Activated T-cell treated with anti-CD3 and anti-CD28 coated beads, Interleukin-2, amount 50 U/mL, for 48 hours (primary cell): Measurements from ENCODE around the gene GCA.

Source experiments
- DNase-seq, 2 experiments: peaks; one replicate each; pipeline ENCODE4 v3.0.0-alpha.2; 2020

The GCA gene

DNA sequence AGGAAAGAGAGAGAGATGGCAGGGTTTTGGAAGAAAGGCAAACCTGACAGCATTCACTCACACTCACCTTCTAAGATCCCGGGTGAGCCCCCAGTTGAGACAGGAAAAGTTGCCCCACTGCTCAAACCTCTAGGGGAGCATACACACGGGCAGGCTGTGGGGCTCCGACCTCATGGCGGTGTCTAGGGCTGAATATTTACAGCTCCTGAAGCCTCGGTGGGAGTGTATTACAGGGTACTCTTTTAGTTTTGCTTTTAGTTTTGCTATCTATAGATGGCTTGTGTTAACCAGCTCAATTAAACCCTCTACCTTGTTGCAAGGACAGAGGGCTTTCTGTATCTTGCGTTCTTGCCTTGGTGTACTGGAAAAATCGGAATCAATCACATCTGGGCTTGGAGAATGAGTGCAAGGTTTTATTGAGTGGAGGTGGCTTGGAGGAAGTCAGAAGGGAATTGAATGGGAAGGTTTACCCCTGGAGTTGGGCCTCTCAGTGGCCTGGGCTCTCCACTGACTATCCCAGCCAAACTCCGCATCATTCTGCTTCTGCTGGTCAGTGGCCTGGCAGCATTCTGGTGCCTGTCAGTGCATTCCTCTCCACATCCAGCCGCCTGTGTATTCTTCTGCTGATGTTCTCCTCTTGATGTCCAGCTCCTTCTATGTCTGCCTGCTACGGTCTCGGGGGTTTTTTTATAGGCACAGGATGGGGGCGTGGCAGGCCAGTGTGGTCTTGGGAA is 15.3 kb upstream of the GCA start:
- no peak for DNase-seq

DNA sequence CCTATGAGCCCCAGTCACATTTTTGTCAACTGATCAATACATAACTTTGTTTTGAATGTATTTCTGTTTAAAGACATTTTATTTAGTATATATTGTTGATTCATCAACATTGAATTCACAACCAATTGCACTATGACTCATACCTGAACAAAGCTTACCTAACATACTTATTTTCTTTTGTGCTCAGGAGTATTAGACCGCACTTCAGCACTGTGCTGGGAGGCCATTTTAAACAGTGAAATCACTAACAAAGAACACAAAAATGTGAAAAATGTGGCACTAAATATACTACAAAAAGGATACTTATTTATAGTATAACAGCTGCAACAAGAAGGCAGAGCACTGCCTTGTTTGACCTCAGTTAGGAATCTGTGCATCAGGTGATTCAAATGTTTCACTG is 13.1 kb upstream of the GCA start:
- no peak for DNase-seq

DNA sequence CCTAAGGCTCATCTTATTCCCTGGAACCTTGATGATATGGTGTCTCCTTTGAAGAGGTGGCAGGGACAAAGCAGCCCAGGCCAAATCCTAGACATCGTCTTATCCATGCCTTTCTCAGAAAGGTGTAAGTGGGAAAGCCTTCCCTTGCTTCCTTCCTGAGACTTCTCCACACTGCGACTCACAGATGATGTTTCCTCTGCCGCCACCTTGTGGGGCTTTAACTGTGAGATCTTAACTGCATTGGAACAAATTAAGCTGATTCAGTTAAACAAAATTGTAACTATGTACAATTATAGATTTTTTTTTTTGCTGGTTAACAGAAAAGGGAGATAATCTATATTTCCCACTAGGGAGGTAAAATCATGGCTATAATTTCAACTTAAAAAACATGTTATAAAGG is 10.0 kb upstream of the GCA start:
- peak in 1 of 2 experiments; percentile 25 for DNase-seq

DNA sequence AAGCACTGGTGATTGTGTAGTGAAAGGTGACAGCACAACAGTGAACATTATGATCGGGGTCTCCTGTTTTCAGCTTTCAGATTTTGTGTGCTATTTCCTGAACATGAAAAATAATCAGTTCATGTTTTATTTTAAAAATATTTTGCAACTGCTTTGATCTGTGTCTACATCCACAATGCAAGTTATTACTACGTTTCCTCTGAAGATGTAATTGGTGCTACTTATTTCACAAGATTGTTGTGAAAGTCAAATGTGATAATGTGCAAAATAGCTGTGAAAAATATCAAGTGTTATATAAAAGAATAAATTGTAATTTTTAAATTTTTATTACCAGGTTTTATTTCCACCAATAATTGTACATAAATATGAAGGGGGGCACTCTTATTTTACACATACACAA is 6.1 kb upstream of the GCA start:
- DNase-seq, result no peak

DNA sequence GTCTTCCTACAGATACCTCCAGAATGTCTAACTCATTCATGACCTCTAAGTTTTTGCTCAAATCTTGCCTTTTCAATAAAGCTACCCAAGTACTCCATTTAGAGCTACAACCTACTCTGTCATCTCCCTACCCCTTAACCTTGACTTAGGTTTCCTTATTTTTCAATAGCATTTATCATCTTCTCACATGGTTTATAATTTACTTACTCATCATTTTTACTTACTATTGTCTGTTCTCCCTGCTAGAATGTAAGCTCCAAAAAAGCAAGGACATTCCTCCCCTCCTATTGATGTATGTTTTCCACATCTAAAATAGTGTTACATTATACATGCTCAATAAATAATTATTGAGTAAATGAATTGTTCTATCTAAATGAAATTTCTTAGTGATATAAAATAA is 3.1 kb upstream of the GCA start:
- DNase-seq, result no peak

DNA sequence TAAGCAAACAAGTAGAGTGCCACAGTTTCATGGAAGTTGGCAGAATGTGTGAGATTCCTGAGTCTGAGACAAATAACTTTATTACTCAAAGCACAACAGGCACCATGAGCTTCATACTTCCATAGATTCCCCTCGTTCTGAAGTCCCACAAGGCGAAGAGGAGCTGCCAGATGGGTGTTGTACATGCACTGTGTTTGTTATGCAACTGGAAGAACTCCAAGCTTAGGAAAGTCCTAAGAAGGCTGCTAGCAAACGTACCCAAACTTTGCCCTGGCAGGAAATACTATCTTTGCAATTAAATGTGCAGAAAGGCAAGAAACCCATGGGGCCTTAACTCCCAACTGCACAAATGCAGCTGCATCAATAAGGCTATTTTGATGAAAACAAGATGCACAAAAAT is 1.6 kb upstream of the GCA start:
- no peak for DNase-seq

DNA sequence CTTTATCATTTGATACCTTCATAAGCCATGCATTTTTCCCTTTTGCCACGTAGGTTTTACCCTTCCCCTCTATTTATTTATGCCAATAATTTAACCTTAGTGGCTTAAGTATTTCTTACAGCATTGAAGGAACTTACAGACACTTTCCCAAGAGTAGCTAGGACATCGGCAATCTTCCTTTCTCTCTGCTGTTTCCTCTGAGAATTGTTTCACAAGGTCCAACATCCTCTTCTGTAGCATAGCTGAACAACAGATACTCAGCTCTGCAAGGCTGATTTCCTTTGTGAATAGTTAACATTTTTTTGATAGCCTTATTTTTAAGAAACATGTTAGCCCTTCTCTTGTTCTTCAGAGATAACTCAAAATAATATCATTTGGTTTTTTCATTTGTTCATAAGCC is 1.1 kb upstream of the GCA start:
- DNase-seq, result no peak

DNA sequence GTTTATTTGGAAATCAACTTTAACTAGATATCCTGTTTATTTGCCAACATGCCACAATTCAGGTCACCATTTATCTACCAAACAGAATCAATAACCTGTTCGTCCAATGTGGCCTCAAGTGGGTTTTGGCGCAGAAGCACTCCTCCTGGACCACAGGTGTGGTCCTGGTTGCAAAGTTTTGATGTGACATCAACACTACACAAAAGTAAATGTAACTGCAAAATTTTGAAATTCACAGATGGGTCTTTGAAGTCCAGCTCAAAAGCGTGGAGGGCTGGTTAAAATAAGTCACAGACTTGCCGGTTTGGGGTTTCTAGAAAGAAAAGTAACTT is 474 bp upstream of the GCA start:
- no peak for DNase-seq

DNA sequence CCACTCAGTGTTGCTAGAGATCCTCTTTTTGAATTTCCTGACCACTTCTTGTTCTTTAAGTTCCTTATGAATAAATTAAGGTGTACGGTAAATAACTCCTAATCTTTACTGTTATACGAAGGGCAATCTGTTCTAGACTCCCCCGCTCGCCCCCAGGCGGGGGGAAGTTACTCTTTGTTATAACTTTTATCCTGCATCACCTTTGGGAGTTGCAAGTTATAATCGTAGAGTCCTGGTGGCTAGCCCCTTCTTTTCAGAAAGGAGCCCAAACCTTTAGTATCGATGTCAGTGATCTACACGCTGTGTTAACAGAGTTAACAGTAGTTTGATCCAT is 652 bp downstream of the GCA start:
- DNase-seq, result no peak

DNA sequence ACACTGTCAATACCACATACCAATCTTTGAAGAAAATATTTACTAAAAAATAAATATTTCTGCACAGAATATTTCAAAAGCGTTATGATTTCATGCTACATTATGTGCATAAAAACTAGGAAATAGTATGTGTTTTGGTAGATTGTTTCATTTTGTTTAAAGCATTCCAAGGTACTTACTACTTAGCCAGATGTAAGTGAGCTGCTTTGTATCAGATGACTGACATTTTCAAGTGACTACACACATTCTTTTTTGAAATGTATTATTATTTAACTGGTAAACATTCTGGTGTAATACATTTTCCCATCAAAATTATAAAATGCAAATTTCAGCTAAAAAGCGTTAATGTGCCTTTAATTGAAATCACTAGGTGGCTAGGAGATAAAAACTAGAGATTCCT is 21.5 kb downstream of the GCA start:
- no peak for DNase-seq

DNA sequence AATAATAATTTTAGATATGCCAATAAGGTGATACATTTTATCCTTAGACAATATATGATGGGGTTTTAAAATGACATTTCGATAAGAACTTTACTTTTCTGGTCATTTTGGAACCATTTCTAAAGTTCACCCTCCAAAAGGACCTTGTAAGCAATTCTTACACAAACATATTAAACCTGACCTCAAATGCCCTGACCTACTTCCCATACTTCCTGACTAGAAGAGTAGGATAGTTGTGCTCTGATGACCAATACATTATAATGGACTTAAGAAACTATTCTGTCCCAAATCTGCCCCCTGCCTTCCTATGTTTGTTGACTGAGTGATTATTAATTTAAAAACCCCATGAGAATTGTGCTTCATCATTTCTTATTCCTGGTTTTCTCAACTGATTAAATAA is 24.6 kb downstream of the GCA start:
- no peak for DNase-seq

DNA sequence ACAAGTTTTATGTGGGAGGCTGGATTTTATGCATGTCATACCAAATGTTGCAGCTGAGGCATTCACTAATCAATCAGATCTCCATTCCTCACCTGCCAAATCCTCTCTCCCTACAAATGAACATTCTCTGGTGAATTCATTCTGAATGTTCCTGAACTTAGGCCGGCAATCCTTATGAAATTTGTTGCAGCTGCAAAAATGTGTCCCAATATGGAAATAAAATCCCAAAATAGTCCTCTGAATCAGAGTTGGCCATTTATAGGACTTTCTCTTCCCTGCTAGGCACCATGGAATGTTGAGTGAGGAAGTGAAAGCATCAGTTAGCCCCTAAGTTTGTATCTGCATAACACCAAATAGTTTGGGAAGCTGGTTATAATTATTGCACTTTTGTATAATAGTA is 25.6 kb downstream of the GCA start:
- DNase-seq, result no peak

DNA sequence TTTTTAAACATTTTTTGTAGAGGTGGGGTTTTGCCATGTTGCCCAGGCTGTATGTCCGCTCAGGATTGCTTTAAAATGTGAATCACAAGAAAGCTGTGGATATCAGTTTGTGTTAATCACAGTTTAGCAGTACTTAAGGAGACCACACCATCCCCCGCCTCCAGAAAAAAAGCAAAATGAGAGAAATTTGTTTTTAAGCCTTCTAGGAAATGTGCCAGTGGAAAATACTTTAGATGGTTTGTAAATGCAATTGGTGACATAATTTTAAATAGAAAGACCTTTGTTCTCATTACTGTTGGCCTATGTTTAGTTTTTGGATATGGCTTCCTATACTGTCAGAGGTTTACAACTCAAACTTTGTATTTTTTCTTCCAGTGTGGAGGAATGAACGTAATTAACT is 27.0 kb downstream of the GCA start:
- no peak for DNase-seq

DNA sequence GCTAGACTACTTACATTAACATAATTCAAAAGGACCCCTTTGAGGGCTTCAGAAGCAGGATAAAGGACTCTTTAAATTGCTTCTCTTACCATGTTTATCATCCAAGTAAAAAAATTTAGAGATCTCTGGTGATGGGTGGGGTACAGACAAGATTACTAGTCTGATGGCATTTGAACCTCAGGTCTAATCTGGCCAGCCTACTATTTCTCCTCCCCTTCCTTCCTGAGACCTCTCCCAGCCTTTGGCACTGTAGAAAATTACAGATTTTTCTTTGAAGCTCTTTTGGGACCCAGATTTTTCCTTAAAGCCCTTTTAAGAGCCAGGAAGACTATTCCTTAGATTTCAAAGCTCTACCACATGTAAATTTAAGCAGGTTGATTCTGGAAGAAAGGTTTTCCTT is 28.9 kb downstream of the GCA start:
- no peak for DNase-seq

DNA sequence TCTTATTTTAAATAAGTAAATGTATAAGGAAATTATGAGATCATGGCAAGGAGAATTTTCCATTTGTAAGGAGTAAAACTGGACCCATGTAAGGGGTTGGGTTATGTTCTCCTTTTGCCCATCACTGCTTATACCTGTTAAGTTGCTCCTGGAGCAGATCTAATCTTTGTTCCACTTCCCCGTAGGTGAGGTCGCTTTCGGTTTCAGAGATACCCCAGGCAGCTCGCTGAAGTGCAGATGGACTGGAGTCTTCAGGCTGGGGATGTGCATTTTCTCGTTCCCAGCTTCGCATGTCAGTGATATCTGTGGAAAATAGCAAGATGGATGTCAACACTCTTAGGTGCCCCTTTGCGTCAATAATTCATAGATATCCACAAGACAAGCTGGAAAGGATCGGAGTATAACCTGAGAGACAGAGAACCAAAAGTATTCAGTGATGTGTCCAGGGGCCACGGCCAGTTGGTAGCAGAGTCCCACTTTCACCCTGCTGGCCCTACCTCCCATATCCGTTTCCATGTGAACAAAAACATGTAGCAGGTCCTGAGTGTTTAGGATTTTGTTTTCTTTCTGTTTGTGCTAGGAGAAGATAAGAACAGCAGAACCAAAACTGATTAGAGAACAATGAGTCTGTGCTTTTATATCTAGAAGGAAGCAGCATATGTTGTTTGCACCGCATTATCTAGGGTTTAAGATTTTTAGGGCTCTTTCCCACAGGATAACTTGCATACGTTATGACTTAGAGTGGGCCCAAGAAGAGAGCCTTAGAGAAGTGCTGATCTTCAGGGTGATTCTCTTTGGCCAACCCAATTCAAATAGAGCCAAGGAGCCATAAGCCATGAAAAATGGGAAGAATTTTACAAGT is 36.0 kb downstream of the GCA start:
- no peak for DNase-seq

DNA sequence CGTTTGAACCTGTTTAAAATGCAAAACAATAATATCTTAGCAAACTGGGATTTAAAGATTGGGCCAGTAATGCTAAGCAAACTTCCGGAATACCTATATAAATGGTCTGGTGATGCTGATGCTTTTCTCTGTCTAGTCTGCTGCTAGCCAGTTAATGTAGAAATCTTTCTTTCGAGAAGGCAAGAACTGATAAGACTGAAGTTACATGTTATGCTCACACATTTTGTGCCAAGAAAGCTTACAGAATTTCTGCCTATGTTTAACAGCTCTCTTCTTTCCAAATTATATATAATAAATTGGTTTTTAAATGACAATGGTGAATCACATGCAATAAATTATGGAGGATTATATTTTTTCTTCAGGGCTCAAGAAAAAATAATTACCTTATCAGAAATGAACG is 37.9 kb downstream of the GCA start:
- DNase-seq, result no peak

DNA sequence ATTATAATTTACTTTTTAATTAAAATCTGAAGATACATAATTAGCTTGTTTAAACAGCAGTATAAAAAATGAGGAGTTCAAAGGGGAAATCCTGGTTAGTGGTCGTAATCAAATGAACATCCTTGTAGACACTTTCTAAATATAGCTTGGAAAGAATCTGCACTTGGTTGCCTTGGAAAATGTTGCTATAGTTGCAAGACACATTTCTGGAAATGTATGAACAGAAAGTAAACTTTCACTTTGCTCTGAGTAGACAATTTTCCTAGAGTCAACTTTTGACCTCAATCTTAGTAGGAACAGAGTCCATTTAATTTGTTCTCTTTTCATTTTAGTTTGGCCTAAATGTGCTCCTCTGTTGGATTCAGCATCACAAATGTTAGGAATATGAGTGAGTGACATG is 38.3 kb downstream of the GCA start:
- no peak for DNase-seq

DNA sequence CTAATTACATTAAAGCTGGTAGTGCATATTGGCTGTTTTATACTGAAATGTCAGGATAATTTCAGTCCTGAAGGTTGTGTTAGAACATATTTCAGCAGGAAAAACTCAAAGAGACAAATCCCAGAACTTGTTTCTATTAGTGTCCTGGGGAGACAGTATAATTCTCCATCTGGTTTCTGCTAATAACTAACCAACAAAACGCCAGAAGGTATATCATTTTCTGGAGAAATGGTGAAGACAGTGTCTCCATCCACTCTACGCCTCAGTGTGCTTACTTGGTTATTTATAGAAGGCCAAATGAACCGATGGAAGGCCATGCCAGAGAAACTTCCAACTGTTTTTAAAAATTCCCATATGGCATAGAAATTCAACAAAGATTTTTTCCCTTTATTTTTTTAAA is 41.6 kb downstream of the GCA start:
- DNase-seq, result no peak

DNA sequence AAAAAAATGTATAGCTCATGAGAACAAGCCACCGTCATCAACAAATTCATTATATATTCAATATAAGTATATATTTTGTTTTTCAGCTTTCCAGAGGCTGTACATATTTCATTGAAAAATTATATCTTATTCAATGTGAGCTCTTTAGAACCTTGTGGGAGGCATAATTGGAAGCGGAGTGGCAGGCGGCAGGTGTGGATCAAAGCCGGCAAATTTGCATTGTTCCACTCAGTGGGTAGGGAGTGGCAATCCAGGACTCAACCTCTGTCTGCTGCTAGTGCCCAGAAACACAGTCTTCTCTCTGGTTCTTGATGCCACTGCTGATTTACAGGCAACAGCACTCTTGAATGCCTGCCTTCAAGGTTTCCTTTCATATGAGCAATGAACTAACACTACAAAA is 46.9 kb downstream of the GCA start:
- DNase-seq, result no peak

DNA sequence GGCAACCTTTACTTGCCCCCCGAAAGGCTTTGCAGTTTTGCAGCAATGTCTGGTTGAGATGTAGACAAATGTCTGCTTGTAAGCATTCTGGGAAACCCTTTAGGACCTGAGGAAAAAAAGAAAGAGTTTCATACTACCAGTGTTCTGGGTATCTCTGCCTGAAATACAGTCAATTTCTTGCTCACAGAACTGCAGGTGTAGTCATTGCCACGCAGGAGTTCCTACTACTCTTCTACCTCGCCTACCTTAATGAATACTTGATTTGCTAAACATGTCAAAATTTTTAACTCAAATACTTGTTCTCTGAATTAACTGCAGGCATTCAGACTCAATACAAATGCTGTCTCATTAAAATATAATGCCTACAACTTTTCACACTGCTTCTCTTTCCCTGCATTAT is 56.4 kb downstream of the GCA start:
- no peak for DNase-seq

DNA sequence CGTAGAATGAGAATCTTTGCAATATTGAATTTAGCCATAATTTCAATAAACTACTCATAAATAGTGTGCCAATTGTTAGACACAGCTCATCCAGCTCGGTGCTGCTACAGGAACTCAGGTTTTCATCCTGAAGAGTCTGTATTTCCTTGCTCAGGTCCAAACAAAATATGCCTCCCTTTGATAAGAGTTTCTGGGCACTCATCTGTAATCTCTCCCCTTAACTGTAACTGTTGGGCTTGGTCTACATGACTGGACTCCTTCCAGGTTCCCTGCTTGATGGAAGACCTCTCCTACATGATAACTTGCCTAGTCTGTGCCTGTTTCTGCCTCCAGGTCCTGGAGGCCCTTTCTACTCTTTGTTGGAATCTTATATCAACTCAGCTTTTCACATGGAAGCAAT is 57.9 kb downstream of the GCA start:
- DNase-seq, result no peak

DNA sequence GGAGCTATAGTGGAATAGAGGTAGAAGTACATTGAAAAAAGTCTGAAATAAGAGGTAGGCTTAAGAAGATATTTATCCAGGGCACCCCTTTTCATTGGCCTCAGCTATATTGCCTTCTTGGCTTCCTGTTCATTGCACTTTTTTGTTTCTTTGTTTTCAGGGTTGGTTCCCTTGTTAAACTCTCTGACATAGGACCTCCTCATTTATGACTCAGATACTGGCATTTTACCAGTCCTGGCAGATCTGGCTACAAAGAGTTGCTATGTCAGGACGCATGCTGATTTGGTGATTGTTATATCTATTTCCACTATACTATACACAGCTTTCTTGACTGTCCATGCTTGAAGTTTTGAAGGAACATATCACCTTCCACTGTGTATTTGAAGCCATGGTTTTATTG is 60.0 kb downstream of the GCA start:
- no peak for DNase-seq
